ENCODE measurements around the gene ADAMTS15.
A peak's percentile ranks its signal among the peaks of the same experiment; 100 is the strongest.

The ADAMTS15 gene

GRCh38 chr11:130516554-130517505, 68.4 kb downstream of the ADAMTS15 start:
- no peak for DNase-seq

GRCh38 chr11:130518164-130518680, 69.8 kb downstream of the ADAMTS15 start:
- DNase-seq: no peak

- no peak for DNase-seq
Observed at GRCh38 chr11:130519128-130519932, 70.9 kb downstream of the ADAMTS15 start.

- DNase-seq: no peak
Observed at GRCh38 chr11:130520271-130520671, 71.8 kb downstream of the ADAMTS15 start.

- no peak for DNase-seq
Observed at GRCh38 chr11:130522284-130522961, 74.0 kb downstream of the ADAMTS15 start.

GRCh38 chr11:130523166-130523565, 74.7 kb downstream of the ADAMTS15 start:
- no peak for DNase-seq

- peak in 3 of 4 experiments; percentile 19 to 35 (median 24) for DNase-seq
Observed at GRCh38 chr11:130523609-130524008, 75.2 kb downstream of the ADAMTS15 start.

GRCh38 chr11:130524132-130524790, 75.8 kb downstream of the ADAMTS15 start:
- DNase-seq: no peak

- DNase-seq: no peak
Observed at GRCh38 chr11:130525307-130525706, 76.9 kb downstream of the ADAMTS15 start.

All from suppressor macrophage (primary cell).